HG03520 (cell line): ENCODE data around the gene C8B.

Experiments used
- ATAC-seq: cut with Tn5 transposase; IDR thresholded peaks from one replicate; pipeline ENCODE4 v1.9.1; 2021; ENCODE audit warnings: mild to moderate bottlenecking, moderate library complexity; ENCODE audit not compliant: unreplicated experiment

The C8B gene

GRCh38 chr1:56934430-56935060, 31.3 kb downstream of the C8B start:
- ATAC-seq, result no peak

DNA sequence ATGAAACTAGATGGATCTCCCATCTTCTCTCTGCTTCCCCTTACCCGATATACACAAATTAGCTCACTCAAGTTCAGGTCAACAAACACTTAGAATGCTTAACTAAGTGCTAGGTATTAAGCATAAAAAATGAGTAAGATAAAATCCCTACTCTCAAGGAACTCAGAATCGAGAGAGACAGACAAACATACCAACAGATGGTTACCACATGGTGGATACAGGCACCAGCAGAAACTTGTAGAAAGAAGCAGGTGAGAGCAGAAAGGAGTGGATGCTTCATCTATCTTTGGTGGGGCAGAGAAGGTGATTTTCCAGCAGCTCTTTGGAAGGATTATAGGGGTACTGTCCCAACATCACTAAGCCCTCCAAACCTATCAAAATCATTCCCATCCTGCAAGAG, 32.2 kb downstream of the C8B start:
- ATAC-seq, result no peak

GRCh38 chr1:56933161-56933560, 32.7 kb downstream of the C8B start:
- ATAC-seq, result no peak

GRCh38 chr1:56931686-56932085, 34.1 kb downstream of the C8B start:
- ATAC-seq, result no peak

GRCh38 chr1:56931211-56931610, 34.6 kb downstream of the C8B start:
- no peak for ATAC-seq

GRCh38 chr1:56929492-56929891, 36.3 kb downstream of the C8B start:
- ATAC-seq, result no peak

- no peak for ATAC-seq
Measured at GRCh38 chr1:56927986-56928385, 37.8 kb downstream of the C8B start.

- no peak for ATAC-seq
Measured at GRCh38 chr1:56927171-56927570, 38.6 kb downstream of the C8B start.

- no peak for ATAC-seq
Measured at GRCh38 chr1:56925193-56925592, 40.6 kb downstream of the C8B start.

GRCh38 chr1:56924116-56924515, 41.7 kb downstream of the C8B start:
- ATAC-seq, result no peak

GRCh38 chr1:56923201-56923600, 42.6 kb downstream of the C8B start:
- no peak for ATAC-seq

GRCh38 chr1:56922507-56922906, 43.3 kb downstream of the C8B start:
- ATAC-seq, result no peak

DNA sequence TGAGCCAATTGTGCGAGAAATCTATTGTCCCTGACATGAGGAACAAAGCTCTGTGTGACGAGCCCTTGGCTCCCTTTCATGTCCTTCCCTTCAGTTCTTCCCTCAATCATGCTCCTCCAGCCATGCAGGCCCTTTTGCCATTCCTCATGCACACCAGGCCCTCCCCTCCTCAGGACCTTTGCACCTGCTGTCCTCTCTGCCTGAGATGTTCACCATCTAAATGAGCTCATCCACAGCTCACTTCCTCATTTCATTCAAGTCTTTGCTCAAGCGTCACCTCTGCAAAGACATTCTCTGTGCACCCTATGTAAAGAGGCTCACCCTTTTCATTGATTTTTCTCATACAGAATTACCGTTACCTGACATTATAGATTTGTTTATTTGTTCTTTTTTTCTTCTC, 43.7 kb downstream of the C8B start:
- no peak for ATAC-seq

DNA sequence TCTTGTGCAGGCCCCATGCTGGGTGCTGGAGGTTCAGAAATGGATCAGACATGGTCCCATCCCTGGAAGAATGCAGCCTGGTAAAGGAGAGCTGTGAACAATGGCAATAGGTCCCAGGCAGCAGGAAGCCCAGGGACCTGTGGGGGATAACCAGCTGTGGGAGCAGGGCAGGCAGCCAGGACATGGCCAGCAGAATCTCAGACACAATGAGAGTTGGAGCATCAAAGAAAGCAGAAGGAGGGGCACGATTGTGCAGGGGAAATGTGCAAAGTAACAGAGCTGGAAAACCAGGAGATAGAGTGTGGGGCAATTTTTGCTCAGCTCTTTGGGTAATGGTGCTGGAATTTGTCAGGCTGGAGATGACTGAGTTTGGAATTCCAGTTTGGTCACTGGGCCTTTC, 44.3 kb downstream of the C8B start:
- no peak for ATAC-seq

DNA sequence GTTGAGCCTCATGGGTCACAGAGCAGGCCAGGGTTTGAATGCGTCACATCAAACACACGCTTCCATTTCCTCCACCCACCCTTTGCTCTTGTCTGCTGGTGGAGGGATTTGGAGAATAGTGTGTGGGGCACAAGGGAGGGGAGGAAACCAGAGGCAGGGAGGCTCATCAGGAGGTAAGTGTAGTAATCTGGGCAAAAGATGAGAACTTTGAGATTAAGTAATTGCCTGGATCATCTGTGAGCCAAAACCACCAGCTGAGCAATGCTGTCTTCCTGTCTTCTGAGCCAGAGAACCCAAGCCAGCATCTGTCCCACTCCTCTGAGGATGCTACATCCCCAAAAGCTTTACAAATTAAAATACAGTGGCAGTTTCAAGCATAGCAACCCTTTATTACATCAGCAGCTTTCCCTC, 45.2 kb downstream of the C8B start:
- ATAC-seq, result no peak

GRCh38 chr1:56917356-56917755, 48.5 kb downstream of the C8B start:
- no peak for ATAC-seq

DNA sequence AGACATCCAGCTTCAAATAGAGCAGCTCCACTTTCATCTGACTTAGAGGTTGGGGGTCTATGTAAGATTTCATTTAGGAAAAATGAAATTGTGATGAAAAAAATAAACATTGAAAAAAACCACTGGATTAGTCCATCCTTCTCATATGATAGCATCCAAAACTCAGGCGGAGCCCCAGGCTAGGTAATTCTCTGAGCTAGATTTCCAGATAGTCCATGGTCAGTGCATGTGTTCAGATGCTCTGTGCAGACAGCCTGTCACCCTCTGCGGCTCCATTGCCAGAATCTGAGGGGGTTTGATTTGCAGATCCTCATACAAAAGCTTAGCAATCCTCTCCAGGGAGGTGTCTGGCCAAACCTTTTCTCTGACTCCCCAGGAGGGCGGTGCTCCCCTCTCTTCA, 49.2 kb downstream of the C8B start:
- ATAC-seq, result no peak

GRCh38 chr1:56915960-56916359, 49.9 kb downstream of the C8B start:
- no peak for ATAC-seq

DNA sequence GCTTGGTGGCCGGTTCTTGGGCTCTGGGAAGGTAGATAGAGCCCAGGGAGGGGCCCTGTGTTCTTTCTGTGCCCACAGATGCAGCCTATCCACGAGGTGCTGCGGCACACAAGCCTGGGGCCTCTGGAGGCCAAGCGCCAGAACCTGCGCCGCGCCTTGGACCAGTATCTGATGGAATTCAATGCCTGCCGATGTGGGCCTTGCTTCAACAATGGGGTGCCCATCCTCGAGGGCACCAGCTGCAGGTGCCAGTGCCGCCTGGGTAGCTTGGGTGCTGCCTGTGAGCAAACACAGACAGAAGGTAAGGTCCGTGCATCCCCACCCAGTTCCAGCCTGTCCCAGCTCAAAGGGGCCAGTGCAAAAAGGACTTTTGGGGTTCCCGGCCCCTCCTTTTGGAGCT, 53.5 kb downstream of the C8B start:
- no peak for ATAC-seq

- no peak for ATAC-seq
Measured at GRCh38 chr1:56911098-56911938, 54.5 kb downstream of the C8B start.

- no peak for ATAC-seq
Measured at GRCh38 chr1:56910441-56910985, 55.3 kb downstream of the C8B start.

- no peak for ATAC-seq
Measured at GRCh38 chr1:56908619-56909221, 57.1 kb downstream of the C8B start.
